GM23248 (cell line): ENCODE measurements around the gene TCEA2.

Experiments used
- EZH2 ChIP-seq: fragments of 200-600 bp; sonication (generic); IDR thresholded peaks from 2 replicates; pipeline ENCODE4 v1.6.1; 2018; ENCODE audit warnings: antibody characterized with exemption, mild to moderate bottlenecking; ENCODE audit not compliant: insufficient read depth, poor library complexity, severe bottlenecking
- EZH2phosphoT487 ChIP-seq: fragments of 200-600 bp; sonication (generic); IDR thresholded peaks from 2 replicates; pipeline ENCODE4 v1.6.1; 2018; ENCODE audit warnings: antibody characterized with exemption, moderate library complexity, mild to moderate bottlenecking, low read depth; ENCODE audit not compliant: insufficient read depth

- TF ChIP-seq EZH2 (no peak), EZH2phosphoT487 (no peak)
These were observed 10.6 kb downstream of the TCEA2 start for GRCh38 chr20:64073476-64074183.
